NCI-H2227 treated with DMSO at 0.1 percent for 48 hours (cell line): Measurements from ENCODE around the gene HPGDS.
"Not testable (repeated sequence)": the region's sequence is repeated elsewhere in the genome, so short reads cannot be mapped to it uniquely, and the experiment has no call there.

ENCODE experiments used
- DNase-seq: peaks from one replicate; lab custom pipeline; 2025; lab: John Stamatoyannopoulos, UW

Gene HPGDS

GRCh38 chr4:94319927-94320326 is 22.7 kb downstream of the HPGDS start:
- not testable (repeated sequence) for DNase-seq

- no peak for DNase-seq
These were observed 35.3 kb downstream of the HPGDS start for GRCh38 chr4:94307231-94307871.

DNA sequence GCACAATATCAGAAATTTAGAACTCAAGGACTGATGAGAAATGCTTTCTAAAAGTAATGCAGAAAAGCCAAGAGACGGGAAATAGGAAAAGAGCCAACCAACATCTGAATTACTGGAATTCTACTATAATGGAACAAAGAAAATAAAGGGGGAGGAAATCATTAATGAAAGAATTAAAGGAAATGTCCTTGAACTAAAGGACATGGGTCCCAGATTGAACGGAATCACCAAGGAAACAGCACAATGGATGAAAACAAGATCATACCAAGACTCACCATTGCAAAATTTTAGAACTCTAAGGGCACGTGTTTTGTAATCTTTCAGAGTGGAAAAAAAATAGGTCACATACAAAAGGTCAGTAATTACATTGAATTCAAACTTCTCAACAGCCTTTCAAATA is 35.9 kb downstream of the HPGDS start:
- DNase-seq: no peak

GRCh38 chr4:94305466-94306225 is 37.0 kb downstream of the HPGDS start:
- no peak for DNase-seq

- no peak for DNase-seq
These were observed 38.2 kb downstream of the HPGDS start for GRCh38 chr4:94304365-94304971.

DNA sequence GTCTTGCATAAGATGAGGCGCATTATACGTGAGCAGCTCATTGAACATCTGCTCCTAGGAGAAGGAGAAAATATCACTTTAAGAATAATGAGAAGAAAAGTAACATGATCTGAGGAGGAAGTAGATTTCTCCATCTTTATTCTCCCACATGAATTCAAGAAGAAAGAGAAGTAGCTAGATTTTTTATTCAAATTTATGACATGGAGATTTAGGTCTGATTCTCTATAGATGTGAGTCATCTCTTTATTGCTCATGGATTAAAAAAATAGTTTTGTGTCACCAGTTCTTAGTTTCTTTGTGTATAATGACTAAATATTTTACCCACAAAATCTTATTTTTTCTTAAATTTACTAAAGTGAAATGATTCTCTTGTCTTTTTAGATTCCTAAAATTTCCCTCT is 40.4 kb downstream of the HPGDS start:
- no peak for DNase-seq

DNA sequence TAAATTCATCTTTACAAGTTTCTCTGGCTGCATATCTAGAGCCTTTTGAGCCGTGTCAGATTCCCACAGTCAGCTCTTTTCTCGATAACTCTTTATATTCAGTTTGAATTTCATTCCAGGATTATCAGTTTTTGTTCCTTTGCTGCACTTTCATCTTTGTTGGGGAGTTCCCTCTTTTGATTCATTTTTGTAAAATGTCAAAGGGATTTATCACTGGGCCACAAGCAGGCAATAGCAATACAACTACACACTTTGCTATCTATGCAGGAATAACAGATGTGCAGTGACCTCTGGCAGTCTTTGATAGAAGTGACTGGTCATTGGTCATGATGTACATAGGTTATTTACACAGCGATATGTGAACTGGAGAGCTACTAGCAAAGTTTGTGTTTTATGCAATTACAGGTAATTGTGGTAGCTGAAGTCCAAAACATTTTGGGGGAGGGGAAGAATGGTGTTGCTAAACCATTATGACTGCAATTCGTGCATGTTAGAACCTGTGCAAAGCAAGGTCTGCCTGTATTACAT is 43.8 kb downstream of the HPGDS start:
- no peak for DNase-seq

DNA sequence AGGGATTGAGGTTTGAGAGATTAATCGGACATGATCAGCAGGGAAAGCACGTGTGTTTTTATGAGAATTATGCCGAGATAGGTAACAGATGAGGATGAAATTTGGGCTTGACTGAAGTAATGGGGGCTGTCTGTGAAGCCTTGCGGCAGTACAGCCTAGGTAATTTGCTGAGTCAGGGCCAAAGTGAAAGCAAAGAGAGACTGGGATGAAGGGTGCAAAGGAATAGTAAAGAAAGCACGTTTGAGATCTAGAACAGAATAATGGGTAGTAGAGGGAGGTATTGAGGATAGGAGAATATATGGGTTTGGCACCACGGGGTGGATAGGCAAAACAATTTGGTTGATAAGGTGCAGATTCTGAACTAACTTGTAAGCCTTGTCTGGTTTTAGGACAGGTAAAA is 47.2 kb downstream of the HPGDS start:
- DNase-seq: not testable (repeated sequence)

DNA sequence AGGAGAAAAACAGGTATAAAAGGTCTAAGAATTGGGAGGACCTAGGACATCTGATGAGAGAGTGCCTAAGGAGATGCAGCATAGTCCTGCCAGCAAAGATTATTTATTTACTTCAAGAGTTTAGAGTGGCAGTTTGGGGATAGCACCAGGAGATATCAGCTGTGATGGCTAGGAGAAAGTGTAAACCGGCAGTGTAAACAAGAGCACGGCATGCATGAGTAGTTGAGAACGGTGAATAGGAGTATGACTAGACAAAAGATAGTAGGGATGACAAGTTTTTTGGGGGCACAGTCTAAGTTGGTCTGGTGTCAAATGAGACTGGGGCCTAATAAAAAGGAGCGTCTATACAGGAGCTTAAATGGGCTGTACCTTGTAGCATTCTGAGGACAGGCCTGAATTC is 48.7 kb downstream of the HPGDS start:
- DNase-seq: not testable (repeated sequence)

- no peak for DNase-seq
These were observed 52.4 kb downstream of the HPGDS start for GRCh38 chr4:94290245-94290644.

GRCh38 chr4:94285666-94286065 is 57.0 kb downstream of the HPGDS start:
- no peak for DNase-seq

DNA sequence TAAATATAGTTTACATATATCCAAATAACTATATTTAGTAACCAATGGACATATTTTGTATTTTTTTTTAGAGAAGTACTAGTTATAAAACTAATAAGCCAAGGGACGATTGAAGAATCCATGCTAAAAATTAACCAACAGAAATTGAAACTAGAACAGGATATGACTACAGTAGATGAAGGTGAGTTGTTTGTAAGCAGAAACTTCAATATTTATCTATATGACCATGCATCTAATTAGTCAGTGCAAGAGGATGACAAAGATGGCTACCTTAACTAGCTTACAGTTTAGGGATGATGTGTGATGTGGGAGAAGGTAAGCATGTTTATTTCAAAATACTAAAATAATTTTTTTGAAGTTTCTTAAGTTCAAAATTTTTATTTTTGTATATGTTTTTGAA is 57.7 kb downstream of the HPGDS start:
- DNase-seq: no peak

GRCh38 chr4:94278781-94279180 is 63.9 kb downstream of the HPGDS start:
- DNase-seq: no peak

- no peak for DNase-seq
These were observed 65.1 kb downstream of the HPGDS start for GRCh38 chr4:94277534-94277933.

GRCh38 chr4:94276204-94276603 is 66.4 kb downstream of the HPGDS start:
- DNase-seq: no peak

- no peak for DNase-seq
These were observed 67.7 kb downstream of the HPGDS start for GRCh38 chr4:94274912-94275311.

DNA sequence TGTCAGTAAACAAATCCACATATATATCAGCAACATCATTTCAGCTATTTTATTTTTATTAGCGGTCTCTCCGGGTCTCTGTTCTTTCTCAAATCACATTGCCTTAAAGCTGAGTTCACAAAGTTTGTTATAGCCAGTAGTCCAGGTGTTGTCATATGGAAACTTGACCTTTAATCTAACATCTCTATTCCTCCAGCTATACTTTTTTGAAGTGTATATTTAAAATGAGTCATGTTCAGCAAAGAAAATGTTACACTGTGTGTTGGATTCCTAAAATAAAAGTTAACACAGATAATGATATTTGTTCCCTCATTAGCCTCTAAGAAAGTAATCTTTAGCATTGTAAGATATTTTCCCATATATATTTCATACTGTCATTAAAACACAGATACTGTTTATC is 71.4 kb downstream of the HPGDS start:
- DNase-seq: no peak

- DNase-seq: no peak
These were observed 75.6 kb downstream of the HPGDS start for GRCh38 chr4:94267037-94267436.

- no peak for DNase-seq
These were observed 80.2 kb downstream of the HPGDS start for GRCh38 chr4:94262163-94263016.

DNA sequence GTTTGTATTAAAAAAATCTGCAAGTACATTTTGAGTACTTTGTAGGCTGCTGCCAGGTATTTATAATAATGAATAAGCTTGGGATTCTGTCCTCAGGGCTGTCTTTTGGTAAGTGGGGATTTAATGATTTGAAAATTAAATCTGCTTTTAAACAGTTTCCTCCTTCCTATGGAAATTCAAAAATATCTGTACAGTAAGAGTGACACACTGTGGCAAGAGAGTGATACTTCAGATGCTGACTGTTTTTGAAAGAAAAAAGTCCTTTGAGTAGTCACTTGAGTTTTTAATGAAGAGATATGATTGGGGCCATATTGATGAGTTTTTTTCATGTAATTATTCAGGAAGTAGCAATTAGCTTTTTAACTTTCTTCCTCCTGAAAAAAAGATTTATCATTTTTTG is 85.8 kb downstream of the HPGDS start:
- DNase-seq: no peak

DNA sequence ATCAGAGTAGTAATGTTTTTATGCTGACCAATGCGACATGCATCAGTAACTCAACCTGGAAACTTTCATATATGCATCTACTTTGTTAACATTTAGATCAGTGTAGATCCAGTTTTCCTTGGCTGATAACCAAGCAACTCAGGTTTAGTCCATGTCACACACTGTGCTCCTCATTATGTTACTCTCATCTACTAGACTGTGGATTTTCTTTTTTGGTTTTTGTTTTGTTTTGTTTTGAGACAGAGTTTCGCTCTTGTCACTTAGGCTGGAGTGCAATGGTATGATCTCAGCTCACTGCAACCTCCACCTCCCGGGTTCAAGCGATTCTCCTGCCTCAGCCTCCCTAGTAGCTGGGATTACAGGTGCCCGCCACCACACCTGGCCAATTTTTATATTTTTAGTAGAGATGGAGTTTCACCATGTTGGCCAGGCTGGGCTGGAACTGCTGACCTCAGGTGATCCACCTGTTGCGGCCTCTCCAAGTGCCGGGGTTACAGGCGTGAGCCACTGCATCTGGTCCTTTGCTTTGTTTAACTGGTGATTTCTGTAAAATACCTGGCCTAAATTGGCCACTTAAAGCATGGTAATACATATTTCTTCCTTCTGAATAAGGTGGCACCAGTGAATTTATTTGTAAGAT is 86.4 kb downstream of the HPGDS start:
- DNase-seq: no peak

- DNase-seq: no peak
These were observed 89.6 kb downstream of the HPGDS start for GRCh38 chr4:94253036-94253435.
